C4-2B (cell line): Measurements from ENCODE around the gene SOX6.
"Not testable (repeated sequence)": the region's sequence is repeated elsewhere in the genome, so short reads cannot be mapped to it uniquely, and the experiment has no call there.

Experiments
- H3K27ac ChIP-seq: fragments of 450-650 bp; 2 replicates; pipeline ENCODE4 v1.5.1; 2017
- CTCF ChIP-seq: fragments of 450-650 bp; conservative IDR thresholded peaks from 2 replicates; pipeline ENCODE4 v1.5.1; 2017; ENCODE audit warnings: mild to moderate bottlenecking
- ZFX ChIP-seq: fragments of 450-650 bp; IDR thresholded peaks from 2 replicates; pipeline ENCODE4 v1.6.1; 2017

SOX6 gene

GRCh38 chr11:16031210-16031609, 325.1 kb downstream of the SOX6 start:
- TF ChIP-seq CTCF: no peak
- no peak for TF ChIP-seq ZFX
- H3K27ac ChIP-seq: no peak overlapping the region

GRCh38 chr11:16030664-16031063, 325.7 kb downstream of the SOX6 start:
- no peak overlapping the region for H3K27ac ChIP-seq
- TF ChIP-seq CTCF: no peak

GRCh38 chr11:16029151-16029550, 327.2 kb downstream of the SOX6 start:
- not testable (repeated sequence) for H3K27ac ChIP-seq

GRCh38 chr11:16028419-16028818, 327.9 kb downstream of the SOX6 start:
- H3K27ac ChIP-seq: no peak overlapping the region
- no peak for TF ChIP-seq ZFX
- TF ChIP-seq CTCF: no peak

DNA sequence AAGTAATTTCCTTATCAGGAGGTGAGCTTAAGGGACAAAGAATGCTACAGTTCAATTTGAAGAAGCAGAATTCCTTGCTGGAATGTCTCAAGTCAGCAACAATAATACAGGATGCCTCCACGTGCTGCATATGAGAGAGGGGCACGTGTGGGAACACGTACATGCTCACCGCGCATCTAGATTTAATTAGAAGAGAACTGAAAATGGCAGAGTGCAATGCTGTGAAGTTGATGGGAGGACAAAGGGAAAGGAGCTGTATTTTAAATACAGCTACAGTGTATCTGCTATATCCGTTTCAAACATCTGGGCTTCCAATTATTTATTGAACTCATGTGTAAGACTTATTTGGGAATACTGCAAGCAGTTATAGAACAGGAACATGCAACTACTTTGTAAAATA, 328.7 kb downstream of the SOX6 start:
- TF ChIP-seq ZFX (no peak), CTCF (no peak)
- H3K27ac ChIP-seq: no peak overlapping the region

- no peak overlapping the region for H3K27ac ChIP-seq
- TF ChIP-seq ZFX: no peak
- no peak for TF ChIP-seq CTCF
These were observed 329.5 kb downstream of the SOX6 start for GRCh38 chr11:16026849-16027248.

GRCh38 chr11:16018931-16019330, 337.4 kb downstream of the SOX6 start:
- no peak; the same call in 1 of the 2 replicates for TF ChIP-seq CTCF
- TF ChIP-seq ZFX: no peak

GRCh38 chr11:16016468-16016829, 339.9 kb downstream of the SOX6 start:
- H3K27ac ChIP-seq: no peak overlapping the region
- no peak for TF ChIP-seq ZFX
- no peak for TF ChIP-seq CTCF

More at GRCh38 chr11:16018931-16019330, 337.4 kb downstream of the SOX6 start:
- H3K27ac ChIP-seq: no peak overlapping the region
